SIG-M5 treated with dmso at 0.1 percent for 504 hours (cell line): ENCODE results near the gene CRYBG3.

Source experiments
- DNase-seq: peaks from one replicate; lab custom pipeline; 2025; ENCODE audit not compliant: unreplicated experiment; lab: John Stamatoyannopoulos, UW

Gene CRYBG3

GRCh38 chr3:97970956-97971620 is 149.3 kb downstream of the CRYBG3 start:
- peak; percentile 55 for DNase-seq

- peak; percentile 79 for DNase-seq
Observed at GRCh38 chr3:97971679-97972567, 150.1 kb downstream of the CRYBG3 start, which contains the start of gene RIOX2. Gene RIOX2 (minus strand): TSS chr3:97972431. CDS start chr3:97967593, 4,838 bp downstream.

DNA sequence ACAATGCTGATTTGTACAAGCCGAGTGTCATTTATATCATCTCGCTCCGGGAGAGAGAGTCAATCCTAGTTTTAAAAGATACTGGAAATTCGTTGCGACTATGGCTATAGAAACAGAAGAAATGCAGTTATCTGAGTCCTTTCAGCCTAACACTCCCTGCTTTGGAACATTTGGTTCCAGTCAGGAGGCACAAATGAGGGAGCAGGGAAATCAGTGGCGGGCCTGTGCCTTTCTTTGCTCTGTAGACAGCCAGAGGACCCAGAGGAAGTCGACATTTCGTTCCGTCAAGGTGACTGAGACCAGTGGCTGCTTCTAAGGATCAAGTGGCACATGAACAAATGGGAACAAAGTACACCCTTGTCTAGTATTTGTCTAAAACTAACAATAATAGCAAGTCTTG is 151.2 kb downstream of the CRYBG3 start:
- DNase-seq = no peak

GRCh38 chr3:97974996-97975395 is 153.2 kb downstream of the CRYBG3 start:
- DNase-seq = no peak

DNA sequence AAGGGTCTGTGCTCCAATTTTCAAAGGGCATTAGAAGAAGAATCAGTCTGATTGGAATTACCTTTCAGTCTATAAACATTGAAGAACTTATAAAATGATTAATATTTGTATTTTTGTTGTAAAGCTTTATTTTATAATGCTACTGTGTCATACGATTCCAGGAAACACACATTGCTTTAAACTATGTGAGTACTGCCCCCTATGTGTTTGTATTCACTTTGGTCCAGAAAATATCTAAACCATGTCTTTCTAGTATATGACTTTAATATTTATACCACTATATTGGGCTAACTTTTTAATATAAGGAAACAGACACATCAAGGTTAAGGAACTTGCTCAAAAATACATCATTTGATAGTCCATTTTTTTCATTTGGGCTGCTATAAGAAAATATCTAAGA is 153.7 kb downstream of the CRYBG3 start:
- no peak for DNase-seq

GRCh38 chr3:97979610-97980009 is 157.8 kb downstream of the CRYBG3 start:
- DNase-seq = no peak

- no peak for DNase-seq
Observed at GRCh38 chr3:97981886-97982285, 160.1 kb downstream of the CRYBG3 start.

DNA sequence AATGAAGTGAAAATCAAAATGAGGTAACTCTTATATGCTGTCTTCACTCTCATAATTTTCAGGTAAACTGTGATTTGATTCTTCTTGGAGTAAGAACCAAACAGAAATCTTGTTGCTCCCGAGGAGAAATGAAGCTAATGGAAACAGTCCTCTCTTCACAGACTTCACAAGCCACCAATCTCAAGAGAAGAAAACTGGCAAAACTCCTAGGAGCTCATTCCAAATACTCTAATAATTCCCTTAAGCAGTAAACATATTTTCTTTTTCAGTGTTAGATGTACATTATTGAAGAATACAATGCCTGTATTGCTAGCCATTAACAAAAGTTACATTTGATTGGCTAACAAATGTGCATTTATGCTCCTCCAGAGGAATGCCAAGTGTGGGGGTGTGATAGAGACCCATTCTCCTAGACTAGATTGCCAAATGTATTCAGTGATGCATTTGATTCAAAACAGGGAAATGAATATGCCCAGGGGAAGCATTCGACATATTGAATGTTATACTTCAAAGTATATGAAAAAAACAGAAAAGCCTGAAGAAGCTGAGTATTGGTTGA is 162.2 kb downstream of the CRYBG3 start:
- DNase-seq = no peak

- no peak for DNase-seq
Observed at GRCh38 chr3:97987306-97987705, 165.5 kb downstream of the CRYBG3 start.

DNA sequence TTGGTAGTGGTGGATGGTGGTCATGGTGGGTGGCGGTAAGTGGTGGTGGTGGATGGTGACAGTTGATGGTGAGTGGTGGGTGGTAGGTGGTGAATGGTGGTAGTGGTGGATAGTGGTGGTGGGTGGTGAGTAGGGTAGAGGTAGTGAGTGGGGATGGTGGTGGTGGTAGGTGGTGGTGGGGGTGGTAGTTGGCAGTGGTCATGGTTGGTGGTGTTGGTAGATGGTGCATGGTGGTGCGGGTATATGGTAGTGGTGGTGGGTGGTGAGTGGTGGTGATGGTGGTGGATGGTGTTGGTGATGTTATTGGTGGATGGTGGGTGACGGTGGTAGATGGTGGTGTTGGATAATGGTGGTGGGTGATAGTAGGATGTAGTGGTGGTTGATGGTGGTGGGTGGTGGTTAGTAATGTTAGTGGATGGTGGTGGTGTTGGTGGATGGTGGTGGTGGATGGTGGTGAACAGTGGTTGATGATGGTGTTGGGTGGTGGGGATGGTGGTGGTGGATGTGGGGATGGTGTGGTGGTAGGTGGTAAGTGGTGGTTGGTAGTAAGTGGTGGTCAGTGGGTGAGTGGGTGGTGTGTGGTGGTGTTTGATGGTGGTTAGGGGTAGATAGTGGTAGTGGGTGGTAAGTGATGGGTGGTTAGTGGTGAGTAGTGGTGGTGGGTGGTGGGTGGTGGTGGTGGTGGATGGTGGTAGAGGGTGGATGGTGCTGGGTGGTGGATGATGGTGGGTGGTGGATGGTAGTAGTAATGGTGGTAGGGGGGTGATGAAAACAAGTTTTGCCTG is 167.2 kb downstream of the CRYBG3 start:
- DNase-seq = no peak

DNA sequence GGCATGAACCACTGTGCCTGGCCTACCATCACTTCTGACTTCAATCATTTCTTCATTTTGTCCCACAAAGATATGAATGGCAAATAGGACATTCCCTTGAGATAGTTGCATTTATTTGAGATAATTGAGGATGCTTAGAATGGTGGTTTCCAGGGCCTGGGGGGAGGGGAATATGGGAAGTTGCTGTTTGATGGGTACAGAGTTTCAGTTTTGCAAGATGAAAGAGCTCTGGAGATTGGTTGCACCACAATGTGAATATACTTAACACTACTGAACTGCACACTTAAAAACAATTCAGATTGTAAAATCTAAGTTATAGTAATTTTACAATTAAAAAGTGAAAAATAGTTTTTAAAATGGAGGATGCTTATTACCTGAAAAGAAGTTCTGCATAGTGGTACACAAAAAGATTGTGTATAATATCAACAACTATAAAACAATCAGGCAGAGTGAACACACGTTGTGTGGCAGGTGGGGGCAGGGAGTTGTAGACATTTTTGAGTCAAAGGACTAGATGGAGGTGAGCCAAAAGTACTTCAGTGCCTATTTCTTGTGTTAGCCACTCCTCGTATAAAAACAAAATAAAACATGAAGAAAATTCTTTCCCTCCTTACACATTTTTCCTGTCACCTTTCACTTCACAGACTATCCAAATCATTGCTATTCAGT is 168.9 kb downstream of the CRYBG3 start:
- peak; percentile 19 for DNase-seq

- no peak for DNase-seq
Observed at GRCh38 chr3:97991293-97991682, 169.5 kb downstream of the CRYBG3 start.

DNA sequence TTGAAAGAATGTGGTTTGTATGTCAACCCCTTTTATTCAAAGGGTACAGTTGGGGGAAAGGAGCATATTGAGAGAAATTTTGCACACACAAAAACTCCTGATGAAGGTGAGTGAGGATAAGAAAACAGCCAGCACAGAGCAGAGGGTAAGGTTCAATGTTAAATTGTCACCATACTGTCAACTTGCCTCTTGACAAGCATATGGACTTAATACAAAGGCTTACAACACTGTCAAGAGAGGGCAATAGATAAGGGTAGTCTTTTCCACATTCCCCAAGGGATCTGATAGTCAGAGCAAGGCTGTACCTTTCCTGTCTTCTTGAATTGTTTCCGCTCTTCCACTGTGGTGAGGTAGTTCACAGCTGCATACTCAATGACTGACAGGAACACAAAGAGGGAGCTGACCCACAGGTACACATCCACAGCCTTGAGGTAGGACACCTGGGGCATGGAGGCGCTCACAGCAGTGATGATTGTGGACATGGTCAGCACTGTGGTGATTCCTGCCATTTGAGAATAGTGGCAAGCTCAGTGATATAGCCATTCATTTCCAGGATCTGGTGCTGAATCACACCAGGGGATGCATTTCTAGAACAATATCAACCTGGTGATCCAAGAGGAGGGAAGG is 170.8 kb downstream of the CRYBG3 start:
- DNase-seq = no peak

- DNase-seq = no peak
Observed at GRCh38 chr3:97993526-97993925, 171.7 kb downstream of the CRYBG3 start.

- no peak for DNase-seq
Observed at GRCh38 chr3:97994328-97994945, 172.6 kb downstream of the CRYBG3 start.
